H9 (cell line): ENCODE data around the gene EPS8. TPM values are rescaled to one million over a fixed set of nuclear protein-coding genes. Genes with fewer than 3 reads are reported as not detected.

ENCODE experiments used
- DNase-seq: peaks from one replicate; pipeline ENCODE4 v3.0.0-alpha.2; 2017
- H2AFZ ChIP-seq: one replicate; pipeline ENCODE4 v1.6.1; 2013; ENCODE audit warnings: mild to moderate bottlenecking, low read length, control low read depth, moderate library complexity
- H2AK5ac ChIP-seq: 2 replicates; pipeline ENCODE4 v1.6.1; 2013; ENCODE audit warnings: low read length, control low read depth, mixed read lengths; ENCODE audit not compliant: insufficient read length
- H2BK120ac ChIP-seq: one replicate; pipeline ENCODE4 v1.6.1; 2013; ENCODE audit warnings: low read depth, mild to moderate bottlenecking, low read length, control low read depth, inconsistent platforms; ENCODE audit not compliant: poor library complexity, severe bottlenecking
- H2BK12ac ChIP-seq: 2 replicates; pipeline ENCODE4 v1.6.1; 2013; ENCODE audit warnings: low read length, control low read depth, mixed read lengths, low read depth; ENCODE audit not compliant: insufficient read length
- H2BK15ac ChIP-seq: 2 replicates; pipeline ENCODE4 v1.6.1; 2013; ENCODE audit warnings: low read depth, low read length, control low read depth
- H2BK20ac ChIP-seq: one replicate; pipeline ENCODE4 v1.6.1; 2013; ENCODE audit warnings: low read depth, mild to moderate bottlenecking, low read length, control low read depth, inconsistent platforms; ENCODE audit not compliant: poor library complexity, severe bottlenecking
- H2BK5ac ChIP-seq: 2 replicates; pipeline ENCODE4 v1.6.1; 2013; ENCODE audit warnings: low read length, control low read depth, mixed read lengths; ENCODE audit not compliant: insufficient read length
- H3K14ac ChIP-seq: 2 replicates; pipeline ENCODE4 v1.6.1; 2013; ENCODE audit warnings: low read length, control low read depth; ENCODE audit not compliant: insufficient read depth
- H3K18ac ChIP-seq: 2 replicates; pipeline ENCODE4 v1.6.1; 2013; ENCODE audit warnings: low read depth, mild to moderate bottlenecking, mixed read lengths, low read length, control low read depth; ENCODE audit not compliant: insufficient read length
- H3K23ac ChIP-seq: 2 replicates; pipeline ENCODE4 v1.6.1; 2013; ENCODE audit warnings: low read length, control low read depth, mixed read lengths, low read depth; ENCODE audit not compliant: insufficient read length
- H3K23me2 ChIP-seq: 2 replicates; pipeline ENCODE4 v1.6.1; 2013; ENCODE audit warnings: low read depth, mild to moderate bottlenecking, mixed read lengths, low read length, control low read depth; ENCODE audit not compliant: insufficient read length, poor library complexity, severe bottlenecking
- H3K27ac ChIP-seq: 2 replicates; pipeline ENCODE4 v1.5.1; 2013; ENCODE audit warnings: low read length, control low read depth, mixed read lengths, low read depth; ENCODE audit not compliant: insufficient read length
- H3K27me3 ChIP-seq: 2 replicates; pipeline ENCODE4 v1.6.1; 2013; ENCODE audit warnings: low read length, control low read depth, inconsistent platforms; ENCODE audit not compliant: insufficient read depth
- H3K4ac ChIP-seq: 2 replicates; pipeline ENCODE4 v1.6.1; 2013; ENCODE audit warnings: low read depth, mild to moderate bottlenecking, control low read depth, inconsistent platforms, low read length, moderate library complexity
- H3K4me1 ChIP-seq: 2 replicates; pipeline ENCODE4 v1.6.1; 2013; ENCODE audit warnings: low read length, control low read depth, inconsistent platforms; ENCODE audit not compliant: insufficient read depth
- H3K4me2 ChIP-seq: 2 replicates; pipeline ENCODE4 v1.6.1; 2013; ENCODE audit warnings: low read length, control low read depth, mixed read lengths; ENCODE audit not compliant: insufficient read length, insufficient read depth
- H3K56ac ChIP-seq: 2 replicates; pipeline ENCODE4 v1.6.1; 2013; ENCODE audit warnings: low read depth, mild to moderate bottlenecking, mixed read lengths, low read length, control low read depth; ENCODE audit not compliant: insufficient read length
- H3K79me1 ChIP-seq: 2 replicates; pipeline ENCODE4 v1.6.1; 2013; ENCODE audit warnings: low read depth, mild to moderate bottlenecking, moderate library complexity, low read length, control low read depth, inconsistent platforms; ENCODE audit not compliant: insufficient read depth, poor library complexity, severe bottlenecking
- H3K79me2 ChIP-seq: 2 replicates; pipeline ENCODE4 v1.6.1; 2013; ENCODE audit warnings: low read length, control low read depth, inconsistent platforms; ENCODE audit not compliant: insufficient read depth
- H3K9ac ChIP-seq: 2 replicates; pipeline ENCODE4 v1.6.1; 2013; ENCODE audit warnings: low read length, control low read depth, mixed read lengths; ENCODE audit not compliant: insufficient read length; ENCODE audit errors: extremely low read depth
- H3K9me3 ChIP-seq: one replicate; pipeline ENCODE4 v1.6.1; 2013; ENCODE audit warnings: low read depth, low read length, inconsistent platforms; ENCODE audit not compliant: control insufficient read depth
- H3T11ph ChIP-seq: one replicate; pipeline ENCODE4 v1.6.1; 2013; ENCODE audit warnings: mild to moderate bottlenecking, low read length, control low read depth, inconsistent platforms
- H4K20me1 ChIP-seq: one replicate; pipeline ENCODE4 v1.6.1; 2013; ENCODE audit not compliant: control insufficient read depth, insufficient read length, insufficient read depth
- H4K5ac ChIP-seq: 2 replicates; pipeline ENCODE4 v1.6.1; 2013; ENCODE audit warnings: low read depth, mild to moderate bottlenecking, mixed read lengths, low read length, control low read depth; ENCODE audit not compliant: insufficient read length
- H4K8ac ChIP-seq: replicated peaks from 2 replicates; pipeline ENCODE4 v1.6.1; 2013; ENCODE audit warnings: low read length, control low read depth, mixed read lengths, low read depth; ENCODE audit not compliant: insufficient read length
- H4K91ac ChIP-seq: 2 replicates; pipeline ENCODE4 v1.6.1; 2013; ENCODE audit warnings: low read depth, mild to moderate bottlenecking, moderate library complexity, mixed read lengths, low read length, control low read depth; ENCODE audit not compliant: insufficient read length
- H3K27ac Mint-ChIP-seq, 3 experiments: 2 replicates in 2 of 3; 3 replicates in 1 of 3; pipeline ENCODE4 v1.8.0; 2020 to 2021; ENCODE audit warnings: mixed read lengths in 3 of 3, mild to moderate bottlenecking in 1 of 3, moderate library complexity in 1 of 3
- H3K27me3 Mint-ChIP-seq: 2 replicates; pipeline ENCODE4 v1.8.0; 2021; ENCODE audit warnings: low read depth, mild to moderate bottlenecking, moderate library complexity, mixed read lengths
- H3K36me3 Mint-ChIP-seq, 3 experiments: 2 replicates in 2 of 3; 3 replicates in 1 of 3; pipeline ENCODE4 v1.8.0; 2020 to 2021; ENCODE audit warnings: low read depth in 3 of 3, mixed read lengths in 3 of 3; ENCODE audit not compliant: insufficient read depth in 1 of 3
- H3K4me1 Mint-ChIP-seq, 2 experiments: 2 replicates each; pipeline ENCODE4 v1.8.0; 2020; ENCODE audit warnings: mixed read lengths in 2 of 2
- H3K4me3 Mint-ChIP-seq, 2 experiments: 2 replicates in 1 of 2; 3 replicates in 1 of 2; pipeline ENCODE4 v1.8.0; 2020 to 2021; ENCODE audit warnings: mild to moderate bottlenecking in 2 of 2, mixed read lengths in 2 of 2, moderate library complexity in 1 of 2
- H3K9me3 Mint-ChIP-seq, 2 experiments: 2 replicates in 1 of 2; 3 replicates in 1 of 2; pipeline ENCODE4 v1.8.0; 2020; ENCODE audit warnings: mild to moderate bottlenecking in 2 of 2, mixed read lengths in 2 of 2, moderate library complexity in 1 of 2
- WGBS: extraction: QIAGEN DNeasy Blood & Tissue Kit; methylation state at CpG from one replicate; pipeline ENCODE4 v1.1.7; 2013; ENCODE audit warnings: missing lambda C conversion rate, low lambda C conversion rate, mixed read lengths; ENCODE audit not compliant: insufficient read length; ENCODE audit errors: extremely low coverage; 5-methylcytosine and 5-hydroxymethylcytosine counted together
- total RNA-seq: library from RNA; stranded (reverse); gene quantifications from 2 replicates; pipeline ENCODE4 v1.2.1, GENCODE V29; 2021
- TF ChIP-seq, protein P1 (sequence below): fragments of 200-600 bp; sonication (generic); conservative IDR thresholded peaks from 3 replicates; pipeline ENCODE4 v1.8.0; 2021; ENCODE audit warnings: antibody characterized with exemption, mild to moderate bottlenecking

Gene EPS8
- total RNA-seq, 1 experiment from 2014 or later: 2.2 TPM

- Histone ChIP-seq H3K79me2 (no peaks in the 10 kb centered on the region), H2BK15ac (no peak overlapping the region), H3K27me3 (no peaks in the 10 kb centered on the region), H3K14ac (no peak overlapping the region), H2BK120ac (no peak overlapping the region), H3K4ac (no peak overlapping the region; the same call in 1 of the 2 replicates), H2AK5ac (no peak overlapping the region), H4K5ac (no peak overlapping the region), H2AFZ (no peak overlapping the region), H3K4me1 (no peaks in the 10 kb centered on the region; the same call in 1 of the 2 replicates), H2BK12ac (no peak overlapping the region), H3K27ac (no peak overlapping the region), H4K20me1 (no peaks in the 10 kb centered on the region), H3K23me2 (no peaks in the 10 kb centered on the region), H3K18ac (no peak overlapping the region), H3T11ph (no peak overlapping the region), H3K9me3 (no peaks in the 10 kb centered on the region), H4K8ac (no peak overlapping the region), H3K56ac (no peak overlapping the region), H3K4me2 (no peak overlapping the region), H2BK5ac (no peak overlapping the region), H3K9ac (no peak overlapping the region), H2BK20ac (no peak overlapping the region), H3K79me1 (no peaks in the 10 kb centered on the region), H4K91ac (no peak overlapping the region), H3K23ac (no peak overlapping the region)
- TF ChIP-seq, protein P1, sequence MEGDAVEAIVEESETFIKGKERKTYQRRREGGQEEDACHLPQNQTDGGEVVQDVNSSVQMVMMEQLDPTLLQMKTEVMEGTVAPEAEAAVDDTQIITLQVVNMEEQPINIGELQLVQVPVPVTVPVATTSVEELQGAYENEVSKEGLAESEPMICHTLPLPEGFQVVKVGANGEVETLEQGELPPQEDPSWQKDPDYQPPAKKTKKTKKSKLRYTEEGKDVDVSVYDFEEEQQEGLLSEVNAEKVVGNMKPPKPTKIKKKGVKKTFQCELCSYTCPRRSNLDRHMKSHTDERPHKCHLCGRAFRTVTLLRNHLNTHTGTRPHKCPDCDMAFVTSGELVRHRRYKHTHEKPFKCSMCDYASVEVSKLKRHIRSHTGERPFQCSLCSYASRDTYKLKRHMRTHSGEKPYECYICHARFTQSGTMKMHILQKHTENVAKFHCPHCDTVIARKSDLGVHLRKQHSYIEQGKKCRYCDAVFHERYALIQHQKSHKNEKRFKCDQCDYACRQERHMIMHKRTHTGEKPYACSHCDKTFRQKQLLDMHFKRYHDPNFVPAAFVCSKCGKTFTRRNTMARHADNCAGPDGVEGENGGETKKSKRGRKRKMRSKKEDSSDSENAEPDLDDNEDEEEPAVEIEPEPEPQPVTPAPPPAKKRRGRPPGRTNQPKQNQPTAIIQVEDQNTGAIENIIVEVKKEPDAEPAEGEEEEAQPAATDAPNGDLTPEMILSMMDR: no peak
- no peaks in the 10 kb centered on the region for H3K27me3 Mint-ChIP-seq
- peaks cover 19 to 20% of the 10 kb centered on the region in 2 experiments for H3K4me1 Mint-ChIP-seq
- H3K27ac Mint-ChIP-seq: peak overlapping the region in 1 of 3 experiments; percentile 76; a peak in 2 of 7 replicates
- H3K9me3 Mint-ChIP-seq: no peaks in the 10 kb centered on the region
- DNase-seq: peak; percentile 33
- no peak overlapping the region for H3K4me3 Mint-ChIP-seq
- no peaks in the 10 kb centered on the region for H3K36me3 Mint-ChIP-seq
- no CpG with 5 or more reads among the region's 6 CpGs for WGBS
Observed at GRCh38 chr12:15709551-15709950, 79.6 kb downstream of the EPS8 start.
